ENCODE data around the gene TMIGD1. TPM values are rescaled to one million over a fixed set of nuclear protein-coding genes. Genes with fewer than 3 reads are reported as not detected.
A peak's percentile ranks its signal among the peaks of the same experiment; 100 is the strongest.

The TMIGD1 gene
- total RNA-seq, 1 experiment from 2014 or later = not detected

DNA sequence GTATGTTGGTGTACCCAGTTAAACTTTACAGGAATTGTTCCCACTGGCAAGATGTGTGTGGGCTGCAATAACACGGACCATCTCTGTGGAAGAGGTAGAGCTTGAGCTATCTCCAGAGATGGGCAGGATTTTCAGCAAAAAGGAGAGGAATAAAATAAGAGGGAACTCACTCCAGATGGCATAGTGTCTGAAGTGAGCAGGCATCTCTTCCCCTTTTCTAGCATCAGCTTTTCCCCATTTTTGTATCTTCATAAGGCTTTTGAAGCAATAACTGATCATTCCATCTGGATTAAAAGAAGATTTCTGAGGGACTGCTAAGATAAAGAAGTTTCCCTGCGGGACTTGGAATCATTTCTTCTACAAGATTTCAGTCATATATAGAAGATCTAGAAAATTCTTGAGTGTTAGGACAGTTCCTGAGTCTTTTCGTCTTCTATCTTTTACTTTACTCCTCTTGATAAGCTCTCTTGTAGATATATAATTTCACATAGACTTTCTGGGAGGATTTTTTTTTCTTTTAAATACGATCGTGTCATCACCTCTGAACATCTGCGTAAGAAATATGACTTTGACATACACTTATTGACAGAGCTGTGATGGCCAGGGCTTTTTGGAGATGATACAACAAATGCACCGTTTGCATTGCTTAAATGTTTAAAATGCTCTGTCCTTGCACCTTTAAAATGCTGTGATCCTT lies 46.9 kb upstream of the TMIGD1 start:
- peaks cover 16% of the 10 kb centered on the region for H3K36me3 Mint-ChIP-seq (ENCODE audit: insufficient read depth, unreplicated experiment)
- CTCF ChIA-PET = interaction anchor here (0.7 kb wide), 1 partner anchor 40 kb away, joined by 3 read pairs; no protein-coding TSS in a partner anchor

DNA sequence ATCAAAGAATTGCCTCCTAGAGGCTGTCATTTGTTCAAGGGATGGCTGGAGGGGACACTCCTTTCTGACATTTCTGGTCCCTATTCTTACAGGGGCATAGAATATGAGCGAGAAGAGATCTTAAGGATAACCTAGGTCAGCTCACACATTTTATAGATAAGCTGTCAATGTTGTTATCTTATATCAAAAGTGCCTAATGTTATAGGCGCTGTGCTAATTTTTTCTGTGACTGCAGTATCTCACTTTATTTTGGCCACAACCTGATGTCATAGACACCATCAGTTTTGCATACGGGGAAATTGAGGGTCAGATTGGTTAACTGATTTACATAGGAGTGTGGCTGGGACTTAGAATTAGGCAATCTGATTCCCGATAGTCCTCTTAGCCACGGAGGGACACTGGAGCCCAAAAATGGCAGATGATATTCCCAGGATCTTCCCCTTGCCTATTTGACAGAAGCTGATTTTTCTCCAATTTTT lies 46.1 kb upstream of the TMIGD1 start:
- no peaks in the 10 kb centered on the region for H3K27me3 Mint-ChIP-seq (ENCODE audit: insufficient read depth, unreplicated experiment)
- DNase-seq = no peak
- H3K9me3 Mint-ChIP-seq (ENCODE audit: unreplicated experiment) = no peaks in the 10 kb centered on the region
- no TSS peak for BruUV-seq (replicated peaks)
- peak overlapping the region; percentile 64 for H3K4me3 ChIP-seq (ENCODE audit: low read depth, low read length)
- intact Hi-C loops (cut with micrococcal nuclease; ENCODE audit: unreplicated experiment) = no loop called here
- H3K27me3 ChIP-seq (replicated peaks; ENCODE audit: control insufficient read depth, insufficient read depth, low read length) = no peaks in the 10 kb centered on the region
- no peaks in the 10 kb centered on the region for H3K9me3 ChIP-seq
- peaks cover 40% of the 10 kb centered on the region for H3K4me1 ChIP-seq
- H3K27ac Mint-ChIP-seq (ENCODE audit: unreplicated experiment) = peak overlapping the region; percentile 73
- H3K4me1 Mint-ChIP-seq (ENCODE audit: low read depth, unreplicated experiment) = peaks cover 34% of the 10 kb centered on the region
- peak overlapping the region; percentile 88 for H3K4me3 Mint-ChIP-seq (ENCODE audit: unreplicated experiment)
- CTCF ChIA-PET = interaction anchor here (0.7 kb wide), 1 partner anchor 39 kb away, joined by 3 read pairs; no protein-coding TSS in a partner anchor
- no peaks in the 10 kb centered on the region for H3K36me3 ChIP-seq (ENCODE audit: control insufficient read depth, insufficient read depth, low read length)
- POLR2A ChIA-PET = interaction anchor here (0.6 kb wide), 2 partner anchors 14 to 36 kb away, joined by 6 to 8 read pairs; no protein-coding TSS in a partner anchor
- H3K36me3 Mint-ChIP-seq (ENCODE audit: insufficient read depth, unreplicated experiment) = peaks cover 16% of the 10 kb centered on the region
- TF ChIP-seq, protein P1, sequence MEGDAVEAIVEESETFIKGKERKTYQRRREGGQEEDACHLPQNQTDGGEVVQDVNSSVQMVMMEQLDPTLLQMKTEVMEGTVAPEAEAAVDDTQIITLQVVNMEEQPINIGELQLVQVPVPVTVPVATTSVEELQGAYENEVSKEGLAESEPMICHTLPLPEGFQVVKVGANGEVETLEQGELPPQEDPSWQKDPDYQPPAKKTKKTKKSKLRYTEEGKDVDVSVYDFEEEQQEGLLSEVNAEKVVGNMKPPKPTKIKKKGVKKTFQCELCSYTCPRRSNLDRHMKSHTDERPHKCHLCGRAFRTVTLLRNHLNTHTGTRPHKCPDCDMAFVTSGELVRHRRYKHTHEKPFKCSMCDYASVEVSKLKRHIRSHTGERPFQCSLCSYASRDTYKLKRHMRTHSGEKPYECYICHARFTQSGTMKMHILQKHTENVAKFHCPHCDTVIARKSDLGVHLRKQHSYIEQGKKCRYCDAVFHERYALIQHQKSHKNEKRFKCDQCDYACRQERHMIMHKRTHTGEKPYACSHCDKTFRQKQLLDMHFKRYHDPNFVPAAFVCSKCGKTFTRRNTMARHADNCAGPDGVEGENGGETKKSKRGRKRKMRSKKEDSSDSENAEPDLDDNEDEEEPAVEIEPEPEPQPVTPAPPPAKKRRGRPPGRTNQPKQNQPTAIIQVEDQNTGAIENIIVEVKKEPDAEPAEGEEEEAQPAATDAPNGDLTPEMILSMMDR (IDR thresholded peaks at IDR 0.05; ENCODE audit: insufficient read depth in 1 of 2, low read depth in 1 of 2, low read length in 1 of 2, severe bottlenecking in 1 of 2, unreplicated experiment in 1 of 2) = no peak

More for the DNA sequence above, 46.9 kb upstream of the TMIGD1 start:
- no peak for DNase-seq
- peaks cover 38% of the 10 kb centered on the region for H3K4me1 ChIP-seq
- BruUV-seq (replicated peaks) = no TSS peak
- H3K36me3 ChIP-seq (ENCODE audit: control insufficient read depth, insufficient read depth, low read length) = no peaks in the 10 kb centered on the region
- Mint-ChIP-seq H3K4me3 (ENCODE audit: unreplicated experiment) (peak overlapping the region; percentile 88), H3K9me3 (ENCODE audit: unreplicated experiment) (no peaks in the 10 kb centered on the region), H3K27ac (ENCODE audit: unreplicated experiment) (peak overlapping the region; percentile 73), H3K4me1 (ENCODE audit: low read depth, unreplicated experiment) (peaks cover 34% of the 10 kb centered on the region), H3K27me3 (ENCODE audit: insufficient read depth, unreplicated experiment) (no peaks in the 10 kb centered on the region)
- H3K27me3 ChIP-seq (replicated peaks; ENCODE audit: control insufficient read depth, insufficient read depth, low read length) = no peaks in the 10 kb centered on the region
- no peaks in the 10 kb centered on the region for H3K9me3 ChIP-seq
- peak overlapping the region; percentile 64 for H3K4me3 ChIP-seq (ENCODE audit: low read depth, low read length)
- intact Hi-C loops (cut with micrococcal nuclease; ENCODE audit: unreplicated experiment) = no loop called here
- TF ChIP-seq, protein P1 (IDR thresholded peaks at IDR 0.05; ENCODE audit: insufficient read depth in 1 of 2, low read depth in 1 of 2, low read length in 1 of 2, severe bottlenecking in 1 of 2, unreplicated experiment in 1 of 2) = no peak
- POLR2A ChIA-PET = interaction anchor here (0.6 kb wide), 1 partner anchor 13 kb away, joined by 6 read pairs; no protein-coding TSS in a partner anchor

DNA sequence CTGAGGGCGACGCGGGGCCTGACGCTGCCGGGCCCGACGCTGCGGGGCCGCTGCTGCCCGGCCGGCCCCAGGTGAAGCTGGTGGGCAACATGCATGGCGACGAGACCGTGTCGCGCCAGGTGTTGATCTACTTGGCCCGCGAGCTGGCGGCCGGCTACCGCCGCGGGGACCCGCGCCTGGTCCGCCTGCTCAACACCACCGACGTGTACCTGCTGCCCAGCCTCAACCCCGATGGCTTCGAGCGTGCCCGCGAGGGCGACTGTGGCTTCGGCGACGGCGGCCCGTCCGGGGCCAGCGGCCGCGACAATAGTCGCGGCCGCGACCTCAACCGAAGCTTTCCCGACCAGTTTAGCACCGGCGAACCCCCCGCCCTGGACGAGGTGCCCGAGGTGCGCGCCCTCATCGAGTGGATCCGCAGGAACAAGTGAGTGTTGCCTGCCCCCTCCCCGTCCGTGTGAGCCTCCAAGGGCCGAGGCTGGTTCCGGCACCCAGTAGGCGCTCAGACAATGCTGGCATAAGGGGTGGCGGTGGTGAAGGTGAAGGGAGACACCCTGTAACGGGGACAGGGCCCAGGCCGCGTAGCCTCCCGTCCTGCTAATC lies 45.5 kb upstream of the TMIGD1 start:
- H3K36me3 ChIP-seq (ENCODE audit: control insufficient read depth, insufficient read depth, low read length) = no peaks in the 10 kb centered on the region
- H3K9me3 ChIP-seq = no peaks in the 10 kb centered on the region
- H3K4me1 ChIP-seq = peaks cover 40% of the 10 kb centered on the region
- TF ChIP-seq, protein P1 (IDR thresholded peaks at IDR 0.05; ENCODE audit: insufficient read depth in 1 of 2, low read depth in 1 of 2, low read length in 1 of 2, severe bottlenecking in 1 of 2, unreplicated experiment in 1 of 2) = no peak
- H3K36me3 Mint-ChIP-seq (ENCODE audit: insufficient read depth, unreplicated experiment) = peaks cover 16% of the 10 kb centered on the region
- no TSS peak for BruUV-seq (replicated peaks)
- CTCF ChIA-PET = no interaction called here
- no peaks in the 10 kb centered on the region for H3K27me3 ChIP-seq (replicated peaks; ENCODE audit: control insufficient read depth, insufficient read depth, low read length)
- intact Hi-C loops (cut with micrococcal nuclease; ENCODE audit: unreplicated experiment) = no loop called here
- no peaks in the 10 kb centered on the region for H3K9me3 Mint-ChIP-seq (ENCODE audit: unreplicated experiment)
- peak overlapping the region; percentile 88 for H3K4me3 Mint-ChIP-seq (ENCODE audit: unreplicated experiment)
- POLR2A ChIA-PET = interaction anchor here (0.6 kb wide), 1 partner anchor 35 kb away, joined by 8 read pairs; no protein-coding TSS in a partner anchor
- peak overlapping the region; percentile 64 for H3K4me3 ChIP-seq (ENCODE audit: low read depth, low read length)
- peak overlapping the region; percentile 86 for H3K27ac Mint-ChIP-seq (ENCODE audit: unreplicated experiment)
- peak; percentile 32 to 49 for DNase-seq
- H3K4me1 Mint-ChIP-seq (ENCODE audit: low read depth, unreplicated experiment) = peaks cover 34% of the 10 kb centered on the region
- no peaks in the 10 kb centered on the region for H3K27me3 Mint-ChIP-seq (ENCODE audit: insufficient read depth, unreplicated experiment)

Data from Caco-2 (cell line).